ENCODE measurements around the gene VPS13C.
A peak's percentile ranks its signal among the peaks of the same experiment; 100 is the strongest.

The VPS13C gene

GRCh38 chr15:62071711-62072308 is 11.6 kb upstream of the VPS13C start:
- DNase-seq (ENCODE audit: low read depth): peak; percentile 56

GRCh38 chr15:62069551-62069950 is 9.3 kb upstream of the VPS13C start:
- no peak for DNase-seq (ENCODE audit: low read depth)
- TF ChIP-seq CTCF (IDR thresholded peaks at IDR 0.05; ENCODE audit: insufficient read depth, low read depth, low read length, missing control alignments): no peak
- no peak overlapping the region for H3K4me3 ChIP-seq (ENCODE audit: low read length)

More at GRCh38 chr15:62071711-62072308, 11.6 kb upstream of the VPS13C start:
- TF ChIP-seq CTCF (IDR thresholded peaks at IDR 0.05; ENCODE audit: insufficient read depth, low read depth, low read length, missing control alignments): peak; percentile 54
- H3K4me3 ChIP-seq (ENCODE audit: low read length): no peak overlapping the region

GRCh38 chr15:62068810-62069167 is 8.5 kb upstream of the VPS13C start:
- H3K4me3 ChIP-seq (ENCODE audit: low read length): no peak overlapping the region
- DNase-seq (ENCODE audit: low read depth): peak; percentile 62
- no peak for TF ChIP-seq CTCF (IDR thresholded peaks at IDR 0.05; ENCODE audit: insufficient read depth, low read depth, low read length, missing control alignments)

GRCh38 chr15:62068071-62068809 is 8.0 kb upstream of the VPS13C start:
- no peak for TF ChIP-seq CTCF (IDR thresholded peaks at IDR 0.05; ENCODE audit: insufficient read depth, low read depth, low read length, missing control alignments)
- DNase-seq (ENCODE audit: low read depth): peak; percentile 16
- peak overlapping the region; percentile 15 for H3K4me3 ChIP-seq (ENCODE audit: low read length)

GRCh38 chr15:62067448-62068044 is 7.3 kb upstream of the VPS13C start:
- H3K4me3 ChIP-seq (ENCODE audit: low read length): peak overlapping the region; percentile 39
- no peak for TF ChIP-seq CTCF (IDR thresholded peaks at IDR 0.05; ENCODE audit: insufficient read depth, low read depth, low read length, missing control alignments)
- peak; percentile 30 for DNase-seq (ENCODE audit: low read depth)

GRCh38 chr15:62066663-62067447 is 6.6 kb upstream of the VPS13C start, which contains the start of gene C2CD4A:
C2CD4A (plus strand) TSS chr15:62066977; CDS start chr15:62067614, 637 bp downstream.
- TF ChIP-seq CTCF (IDR thresholded peaks at IDR 0.05; ENCODE audit: insufficient read depth, low read depth, low read length, missing control alignments): peak; percentile 46
- peak within 1 kb of the TSS; percentile 39 for H3K4me3 ChIP-seq (ENCODE audit: low read length)
- peak; percentile 86 for DNase-seq (ENCODE audit: low read depth)

Data from epithelial cell of esophagus (primary cell).